H1 (cell line): ENCODE data around the gene ITIH4. TPM values are rescaled to one million over a fixed set of nuclear protein-coding genes. Genes with fewer than 3 reads are reported as not detected.

ENCODE experiments used
- NANOG ChIP-seq: IDR thresholded peaks from 2 replicates; pipeline ENCODE4 v1.6.1; 2011; ENCODE audit warnings: low read length, low read depth, mild to moderate bottlenecking, inconsistent platforms; ENCODE audit not compliant: insufficient read depth, poor library complexity, severe bottlenecking
- YY1 ChIP-seq: IDR thresholded peaks from 2 replicates; pipeline ENCODE4 v1.6.1; 2011; ENCODE audit warnings: low read depth, mild to moderate bottlenecking, low read length
- polyA plus RNA-seq, 7 experiments: library from polyadenylated mRNA; depleted of rRNA in 3 of 7; stranded (reverse) in 5 of 7; unstranded in 2 of 7; fragments of >200 nt in 5 of 7; fragments of 200-250 nt in 2 of 7; gene quantifications; 1 replicate in 5 of 7; 2 replicates in 1 of 7; 4 replicates in 1 of 7; pipeline versions ENCODE4 v1.2.1 to v1.2.3, GENCODE V29; 2011 to 2013; ENCODE audit warnings: missing spikeins in 2 of 7, mixed read lengths in 2 of 7
- total RNA-seq: library from RNA; stranded (reverse); fragmentation: NEBNext Ultra II Directional; extraction: Animal tissue kit (Norgen Biotek cat#: 25700); gene quantifications from 2 replicates; pipeline ENCODE4 v1.2.1, GENCODE V29; 2021
- TF ChIP-seq, protein P1 (sequence below), 3 experiments: IDR thresholded peaks; 1 replicate in 2 of 3; 2 replicates in 1 of 3; pipeline versions ENCODE4 v1.5.1 to v1.6.1; 2011; ENCODE audit warnings: low read length in 3 of 3, mild to moderate bottlenecking in 3 of 3, inconsistent platforms in 2 of 3, low read depth in 1 of 3, moderate library complexity in 1 of 3; ENCODE audit not compliant: insufficient read depth in 1 of 3; ENCODE audit errors: control extremely low read depth in 1 of 3

Gene ITIH4
- total and polyA plus RNA-seq, 2 of the 8 experiments (the other 6 are each of a cell fraction or from before 2014, with no cell fraction given) = 3.4 to 3.7 TPM

DNA sequence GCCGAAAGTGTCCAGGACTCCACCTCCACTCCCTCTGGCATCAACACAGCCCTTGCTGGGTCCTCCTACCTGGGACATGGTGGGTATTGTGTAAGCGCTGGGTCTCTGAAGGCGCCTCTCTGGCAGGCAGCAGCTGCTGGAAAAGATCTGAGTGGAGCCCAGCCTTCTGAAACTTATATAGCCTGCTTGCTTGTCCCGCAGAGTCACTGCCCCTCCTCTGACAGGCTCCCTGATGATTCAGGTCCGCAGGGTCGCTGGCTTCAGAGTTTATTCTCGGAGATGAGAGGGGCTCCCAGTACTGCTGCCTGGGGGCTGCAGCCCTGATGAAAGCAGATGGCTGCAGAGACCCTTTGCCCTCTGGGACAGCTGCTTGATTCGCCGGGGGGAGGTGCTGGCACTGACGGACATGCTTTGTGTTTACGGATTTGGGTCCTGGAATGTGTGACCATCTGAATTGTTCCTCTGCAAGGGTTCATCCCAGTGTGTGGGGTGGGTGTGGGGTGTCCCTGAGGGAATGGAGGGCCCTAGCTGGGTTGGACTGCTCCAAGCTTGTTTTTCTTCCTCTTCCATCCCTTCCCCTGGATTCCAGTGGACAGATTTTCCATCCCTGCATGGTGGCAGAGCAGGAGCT, 4.5 kb upstream of the ITIH4 start, which contains the start of gene MUSTN1 (continued):
- TF ChIP-seq NANOG (no peak), YY1 (no peak)
- TF ChIP-seq, protein P1, sequence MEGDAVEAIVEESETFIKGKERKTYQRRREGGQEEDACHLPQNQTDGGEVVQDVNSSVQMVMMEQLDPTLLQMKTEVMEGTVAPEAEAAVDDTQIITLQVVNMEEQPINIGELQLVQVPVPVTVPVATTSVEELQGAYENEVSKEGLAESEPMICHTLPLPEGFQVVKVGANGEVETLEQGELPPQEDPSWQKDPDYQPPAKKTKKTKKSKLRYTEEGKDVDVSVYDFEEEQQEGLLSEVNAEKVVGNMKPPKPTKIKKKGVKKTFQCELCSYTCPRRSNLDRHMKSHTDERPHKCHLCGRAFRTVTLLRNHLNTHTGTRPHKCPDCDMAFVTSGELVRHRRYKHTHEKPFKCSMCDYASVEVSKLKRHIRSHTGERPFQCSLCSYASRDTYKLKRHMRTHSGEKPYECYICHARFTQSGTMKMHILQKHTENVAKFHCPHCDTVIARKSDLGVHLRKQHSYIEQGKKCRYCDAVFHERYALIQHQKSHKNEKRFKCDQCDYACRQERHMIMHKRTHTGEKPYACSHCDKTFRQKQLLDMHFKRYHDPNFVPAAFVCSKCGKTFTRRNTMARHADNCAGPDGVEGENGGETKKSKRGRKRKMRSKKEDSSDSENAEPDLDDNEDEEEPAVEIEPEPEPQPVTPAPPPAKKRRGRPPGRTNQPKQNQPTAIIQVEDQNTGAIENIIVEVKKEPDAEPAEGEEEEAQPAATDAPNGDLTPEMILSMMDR (IDR thresholded peaks at IDR 0.05; ENCODE audit: control extremely low read depth in 1 of 3, insufficient read depth in 1 of 3, low read depth in 1 of 3, low read length in 3 of 3) = no peak
